Esophagus muscularis mucosa (tissue), 4 donors: ENCODE data around the gene XIRP2. TPM values are rescaled to one million over a fixed set of nuclear protein-coding genes. Genes with fewer than 3 reads are reported as not detected.

Experiments
- DNase-seq: peaks from one replicate; pipeline ENCODE4 v3.0.0-alpha.2; 2017; ENCODE audit errors: extremely low spot score
- H3K27ac ChIP-seq, 4 donors: fragments of 200-600 bp; sonication (generic); replicated peaks in 1 of 4; 1 replicate in 3 of 4; 2 replicates in 1 of 4; pipeline ENCODE4 v1.5.1; 2016 to 2019; ENCODE audit warnings: mild to moderate bottlenecking in 1 of 4
- H3K27me3 ChIP-seq, 4 donors: fragments of 200-600 bp; sonication (generic); one replicate each; pipeline versions ENCODE4 v1.5.1 to v1.6.0; 2016 to 2019
- H3K36me3 ChIP-seq, 4 donors: fragments of 200-600 bp; sonication (generic); one replicate each; pipeline ENCODE4 v1.5.1; 2016 to 2019
- H3K4me1 ChIP-seq, 4 donors: fragments of 200-600 bp; sonication (generic); one replicate each; pipeline ENCODE4 v1.5.1; 2016 to 2019
- H3K4me3 ChIP-seq, 4 donors: fragments of 200-600 bp; sonication (generic); 1 replicate in 2 of 4; 2 replicates in 2 of 4; pipeline ENCODE4 v1.5.1; 2016 to 2019; ENCODE audit warnings: mild to moderate bottlenecking in 4 of 4, moderate library complexity in 1 of 4
- H3K9me3 ChIP-seq, 4 donors: fragments of 200-600 bp; sonication (generic); 1 replicate in 3 of 4; 2 replicates in 1 of 4; pipeline ENCODE4 v1.5.1; 2016 to 2019
- EP300 ChIP-seq: sonication (generic); formaldehyde crosslinking; IDR thresholded peaks from one replicate; pipeline ENCODE4 v1.6.1; 2017; ENCODE audit warnings: antibody characterized with exemption
- POLR2A ChIP-seq: fragments of 450-650 bp; IDR thresholded peaks from one replicate; pipeline ENCODE4 v1.6.1; 2017; ENCODE audit warnings: antibody characterized with exemption, moderate library complexity, mild to moderate bottlenecking, low read depth
- POLR2AphosphoS5 ChIP-seq, 2 donors: sonication (generic); formaldehyde crosslinking; IDR thresholded peaks; one replicate each; pipeline ENCODE4 v1.6.1; 2017; ENCODE audit warnings: antibody characterized with exemption in 2 of 2
- WGBS: methylation state at CpG from one replicate; pipeline ENCODE4 v1.1.5; 2018; 5-methylcytosine and 5-hydroxymethylcytosine counted together
- intact Hi-C: fragments of 100-400 bp; cut with DNase I; formaldehyde crosslinking; loops from one replicate; pipeline ENCODE4 v1.15.1; 2023
- total RNA-seq, 4 donors: library from RNA; depleted of rRNA; stranded (reverse); fragments of >200 nt; gene quantifications; one replicate each; pipeline versions ENCODE4 v1.1.0 to v1.2.1, GENCODE V29; 2016
- TF ChIP-seq, protein P1 (sequence below), 3 experiments: fragments of 200-600 bp in 2 of 3; fragments of 450-650 bp in 1 of 3; sonication (generic) in 2 of 3; IDR thresholded peaks; one replicate each; pipeline ENCODE4 v1.5.1; 2017 to 2019; ENCODE audit warnings: antibody characterized with exemption in 3 of 3, mild to moderate bottlenecking in 2 of 3, moderate library complexity in 1 of 3

XIRP2 gene
- total RNA-seq, 4 donors from 2014 or later: 0.06 TPM; not detected in 3

DNA sequence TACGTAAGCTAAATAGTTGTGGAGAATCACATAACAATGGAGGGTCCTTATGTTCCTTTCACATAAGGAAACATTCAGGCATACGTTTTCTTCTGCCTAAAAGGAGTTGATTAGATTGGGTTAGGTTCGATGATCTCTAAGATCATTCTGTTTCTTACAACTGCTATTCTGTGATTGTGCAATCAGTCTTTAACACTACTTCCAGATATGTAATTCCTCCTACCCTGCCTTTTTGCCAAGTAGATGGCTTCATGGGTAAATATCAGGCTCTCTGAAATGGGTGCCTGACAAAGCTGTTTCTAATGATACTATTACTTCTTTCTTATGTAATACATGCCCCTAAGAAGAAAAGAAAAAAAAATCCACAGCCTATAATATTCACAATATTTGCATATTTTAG lies 321.5 kb downstream of the XIRP2 start:
- no peak for DNase-seq
- H3K4me1 ChIP-seq: peaks cover 0 to 15% (median 12%) of the 10 kb centered on the region in 4 donors
- WGBS: 60% methylated on average over 3 of the region's 3 CpGs
- H3K27me3 ChIP-seq: no peaks in the 10 kb centered on the region
- no peak for TF ChIP-seq POLR2AphosphoS5 (IDR thresholded peaks at IDR 0.05)
- TF ChIP-seq, protein P1, sequence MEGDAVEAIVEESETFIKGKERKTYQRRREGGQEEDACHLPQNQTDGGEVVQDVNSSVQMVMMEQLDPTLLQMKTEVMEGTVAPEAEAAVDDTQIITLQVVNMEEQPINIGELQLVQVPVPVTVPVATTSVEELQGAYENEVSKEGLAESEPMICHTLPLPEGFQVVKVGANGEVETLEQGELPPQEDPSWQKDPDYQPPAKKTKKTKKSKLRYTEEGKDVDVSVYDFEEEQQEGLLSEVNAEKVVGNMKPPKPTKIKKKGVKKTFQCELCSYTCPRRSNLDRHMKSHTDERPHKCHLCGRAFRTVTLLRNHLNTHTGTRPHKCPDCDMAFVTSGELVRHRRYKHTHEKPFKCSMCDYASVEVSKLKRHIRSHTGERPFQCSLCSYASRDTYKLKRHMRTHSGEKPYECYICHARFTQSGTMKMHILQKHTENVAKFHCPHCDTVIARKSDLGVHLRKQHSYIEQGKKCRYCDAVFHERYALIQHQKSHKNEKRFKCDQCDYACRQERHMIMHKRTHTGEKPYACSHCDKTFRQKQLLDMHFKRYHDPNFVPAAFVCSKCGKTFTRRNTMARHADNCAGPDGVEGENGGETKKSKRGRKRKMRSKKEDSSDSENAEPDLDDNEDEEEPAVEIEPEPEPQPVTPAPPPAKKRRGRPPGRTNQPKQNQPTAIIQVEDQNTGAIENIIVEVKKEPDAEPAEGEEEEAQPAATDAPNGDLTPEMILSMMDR (IDR thresholded peaks at IDR 0.05): no peak
- TF ChIP-seq POLR2A: no peak
- no peak for TF ChIP-seq EP300
- H3K27ac ChIP-seq: no peak overlapping the region
- H3K9me3 ChIP-seq: no peaks in the 10 kb centered on the region
- H3K36me3 ChIP-seq: no peaks in the 10 kb centered on the region
- H3K4me3 ChIP-seq: no peak overlapping the region
- intact Hi-C loops: loop anchor here (5.0 kb wide), 1 partner anchor 82 kb away; no protein-coding TSS in a partner anchor

DNA sequence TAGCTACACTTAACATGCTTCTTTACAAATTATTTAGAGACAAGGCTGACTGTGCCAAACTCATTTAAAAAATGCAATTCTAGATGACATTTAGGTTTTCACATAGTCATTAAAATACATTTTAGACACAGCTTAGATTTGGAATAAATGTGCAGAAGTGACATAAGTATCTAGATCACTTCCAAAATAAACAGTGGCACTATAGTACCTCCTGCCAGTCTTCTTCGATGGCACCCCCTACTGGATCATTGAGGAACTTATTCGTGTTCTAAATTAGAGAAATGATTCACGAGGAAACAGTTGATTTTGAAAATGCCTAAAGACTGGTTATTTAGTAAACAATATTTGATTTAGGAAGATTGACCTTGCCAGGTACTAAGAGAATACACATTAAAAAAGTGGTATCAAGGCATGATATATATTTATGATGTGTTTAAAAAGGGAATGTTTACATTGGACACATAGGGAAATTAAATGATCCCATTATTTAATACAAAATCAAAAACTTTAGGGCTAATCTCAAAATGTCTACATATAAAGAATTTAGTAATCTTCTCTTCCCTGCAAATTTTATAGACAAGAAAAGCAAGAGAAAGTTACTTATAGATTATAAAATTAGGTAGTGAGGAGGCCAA lies 323.9 kb downstream of the XIRP2 start:
- DNase-seq: no peak
- no peaks in the 10 kb centered on the region for H3K27me3 ChIP-seq
- intact Hi-C loops: loop anchor here (5.0 kb wide), 1 partner anchor 85 kb away; no protein-coding TSS in a partner anchor
- WGBS: 2% methylated on average over 3 of the region's 3 CpGs
- no peak for TF ChIP-seq POLR2A
- TF ChIP-seq, protein P1 (IDR thresholded peaks at IDR 0.05): peak; percentile 64 to 84 (median 83)
- no peak overlapping the region for H3K27ac ChIP-seq
- H3K4me3 ChIP-seq: no peak overlapping the region
- peaks cover 0 to 15% (median 12%) of the 10 kb centered on the region in 4 donors for H3K4me1 ChIP-seq
- H3K9me3 ChIP-seq: no peaks in the 10 kb centered on the region
- H3K36me3 ChIP-seq: no peaks in the 10 kb centered on the region

DNA sequence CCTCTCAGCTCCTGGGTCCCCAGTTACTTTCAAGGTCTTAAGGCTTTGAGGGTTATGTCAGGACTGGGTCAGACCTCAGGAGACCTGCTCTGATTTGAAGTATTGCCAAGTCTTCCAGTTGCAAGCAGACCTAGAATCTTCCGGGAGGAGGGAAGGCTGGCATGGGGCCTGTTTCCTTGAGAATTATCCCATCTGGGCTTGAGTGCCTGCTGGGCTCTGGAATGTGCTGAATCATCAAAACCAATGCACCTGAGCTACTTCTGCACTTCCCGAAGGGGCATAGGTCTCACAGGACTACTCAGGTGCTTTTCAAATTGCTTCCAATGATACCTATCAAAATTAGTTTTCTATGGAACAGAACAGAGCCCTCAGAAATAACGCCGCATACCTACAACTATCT lies 327.3 kb downstream of the XIRP2 start:
- TF ChIP-seq, protein P1 (IDR thresholded peaks at IDR 0.05): no peak
- TF ChIP-seq POLR2AphosphoS5 (IDR thresholded peaks at IDR 0.05): no peak
- no peak for TF ChIP-seq POLR2A
- no peak for TF ChIP-seq EP300
- Histone ChIP-seq H3K9me3 (no peaks in the 10 kb centered on the region), H3K27ac (no peak overlapping the region), H3K4me3 (no peak overlapping the region), H3K27me3 (no peaks in the 10 kb centered on the region), H3K36me3 (no peaks in the 10 kb centered on the region), H3K4me1 (peaks cover 0 to 8% (median 6%) of the 10 kb centered on the region in 4 donors)
- DNase-seq: no peak
- intact Hi-C loops: no loop called here
- WGBS: 70% methylated on average over 4 of the region's 4 CpGs

DNA sequence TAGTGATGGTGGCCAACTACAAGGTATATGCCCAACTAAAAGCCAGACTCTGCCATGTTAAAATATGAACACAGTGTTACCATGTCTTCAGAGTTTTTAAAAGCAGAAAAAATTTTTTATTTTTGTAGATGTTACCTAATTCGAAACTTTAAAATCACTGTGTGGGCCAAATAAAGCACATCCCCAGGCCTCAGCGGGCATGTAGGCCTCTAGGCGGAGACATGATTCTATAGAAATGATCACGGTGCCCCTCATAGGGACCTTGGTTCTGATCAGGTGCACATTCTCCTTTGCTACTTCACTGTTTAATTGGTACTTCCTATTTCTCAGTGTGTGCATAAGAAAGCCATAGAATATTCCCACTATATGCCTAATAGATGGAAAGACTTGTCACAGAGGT lies 349.2 kb downstream of the XIRP2 start:
- Histone ChIP-seq H3K4me1 (no peaks in the 10 kb centered on the region), H3K9me3 (no peaks in the 10 kb centered on the region), H3K27me3 (no peaks in the 10 kb centered on the region), H3K36me3 (peaks cover 0 to 3% (median 0%) of the 10 kb centered on the region in 4 donors), H3K4me3 (no peak overlapping the region), H3K27ac (no peak overlapping the region)
- TF ChIP-seq POLR2A (no peak), EP300 (no peak)
- no peak for DNase-seq
- WGBS: 86% methylated on average over 4 of the region's 4 CpGs
- intact Hi-C loops: no loop called here

DNA sequence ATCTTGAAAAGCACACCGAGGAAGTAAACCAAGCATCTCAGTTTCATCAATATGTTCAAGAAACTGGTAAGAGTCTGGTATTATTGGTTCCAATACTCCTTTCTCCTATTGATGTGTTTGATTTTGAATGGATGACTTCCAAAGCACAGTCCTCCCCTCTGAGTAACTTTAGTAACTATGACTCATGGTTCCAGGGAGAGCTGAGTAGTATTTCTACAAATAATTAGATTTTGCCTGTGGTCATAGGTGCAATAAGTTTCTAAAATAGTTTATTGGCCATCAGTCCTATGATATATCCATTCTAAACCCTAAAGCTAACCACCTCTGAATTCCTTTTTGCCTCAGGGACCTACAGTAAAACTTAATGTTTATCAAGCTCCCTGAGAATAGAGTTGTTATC lies 352.4 kb downstream of the XIRP2 start:
- no peak for TF ChIP-seq POLR2AphosphoS5 (IDR thresholded peaks at IDR 0.05)
- TF ChIP-seq, protein P1 (IDR thresholded peaks at IDR 0.05): no peak
- TF ChIP-seq EP300: no peak
- TF ChIP-seq POLR2A: no peak
- Histone ChIP-seq H3K27me3 (no peaks in the 10 kb centered on the region), H3K36me3 (peaks cover 0 to 16% (median 0%) of the 10 kb centered on the region in 4 donors), H3K4me3 (no peak overlapping the region), H3K4me1 (no peaks in the 10 kb centered on the region), H3K27ac (no peak overlapping the region), H3K9me3 (no peaks in the 10 kb centered on the region)
- intact Hi-C loops: no loop called here
- no peak for DNase-seq
- 96% methylated on average over 1 of the region's 1 CpG for WGBS
